ENCODE data around the gene SLC5A5. TPM values are rescaled to one million over a fixed set of nuclear protein-coding genes. Genes with fewer than 3 reads are reported as not detected.
"Not testable (repeated sequence)": the region's sequence is repeated elsewhere in the genome, so short reads cannot be mapped to it uniquely, and the experiment has no call there.

SLC5A5 gene
- total RNA-seq, 1 donor from 2014 or later: not detected

GRCh38 chr19:17871032-17871877, 490 bp upstream of the SLC5A5 start:
- DNase-seq (ENCODE audit: low spot score): no peak

- no peak for DNase-seq (ENCODE audit: low spot score)
These were observed 681 bp downstream of the SLC5A5 start for GRCh38 chr19:17872251-17873001.

GRCh38 chr19:17873786-17874757, 2.3 kb downstream of the SLC5A5 start:
- no peak for DNase-seq (ENCODE audit: low spot score)

- DNase-seq (ENCODE audit: low spot score): no peak
These were observed 3.0 kb downstream of the SLC5A5 start for GRCh38 chr19:17874758-17875135.

- no peak for DNase-seq (ENCODE audit: low spot score)
These were observed 6.0 kb downstream of the SLC5A5 start for GRCh38 chr19:17877696-17878095.

- no peak for DNase-seq (ENCODE audit: low spot score)
These were observed 7.7 kb downstream of the SLC5A5 start for GRCh38 chr19:17879466-17879865.

GRCh38 chr19:17881701-17882100, 10.0 kb downstream of the SLC5A5 start:
- DNase-seq (ENCODE audit: low spot score): no peak

- DNase-seq (ENCODE audit: low spot score): no peak
These were observed 12.1 kb downstream of the SLC5A5 start for GRCh38 chr19:17883627-17884410.

- DNase-seq (ENCODE audit: low spot score): no peak
These were observed 14.8 kb downstream of the SLC5A5 start for GRCh38 chr19:17886515-17886914.

GRCh38 chr19:17887221-17887620, 15.5 kb downstream of the SLC5A5 start:
- DNase-seq (ENCODE audit: low spot score): not testable (repeated sequence)

- no peak for DNase-seq (ENCODE audit: low spot score)
These were observed 16.5 kb downstream of the SLC5A5 start for GRCh38 chr19:17888260-17888659.

GRCh38 chr19:17889609-17890214, 18.0 kb downstream of the SLC5A5 start:
- peak; percentile 58 for DNase-seq (ENCODE audit: low spot score)

- no peak for DNase-seq (ENCODE audit: low spot score)
These were observed 22.0 kb downstream of the SLC5A5 start for GRCh38 chr19:17893766-17894165.

GRCh38 chr19:17902701-17903100, 31.0 kb downstream of the SLC5A5 start:
- DNase-seq (ENCODE audit: low spot score): peak; percentile 1

GRCh38 chr19:17908244-17908643, 36.5 kb downstream of the SLC5A5 start:
- no peak for DNase-seq (ENCODE audit: low spot score)

GRCh38 chr19:17909003-17909732, 37.4 kb downstream of the SLC5A5 start:
- DNase-seq (ENCODE audit: low spot score): no peak

- DNase-seq (ENCODE audit: low spot score): no peak
These were observed 39.1 kb downstream of the SLC5A5 start for GRCh38 chr19:17910791-17911360.

- no peak for DNase-seq (ENCODE audit: low spot score)
These were observed 44.3 kb downstream of the SLC5A5 start for GRCh38 chr19:17915940-17916593.

GRCh38 chr19:17918151-17918550, 46.4 kb downstream of the SLC5A5 start:
- DNase-seq (ENCODE audit: low spot score): not testable (repeated sequence)
